HepG2 (cell line): ENCODE data around the gene ROM1. TPM values are rescaled to one million over a fixed set of nuclear protein-coding genes. Genes with fewer than 3 reads are reported as not detected.

Experiments
- BCL3 ChIP-seq: sonication (generic); formaldehyde crosslinking; IDR thresholded peaks from 2 replicates; pipeline ENCODE4 v1.5.1; 2020; ENCODE audit warnings: mild to moderate bottlenecking, missing genetic modification reagents, moderate library complexity
- FOXO4 ChIP-seq: sonication (generic); formaldehyde crosslinking; conservative IDR thresholded peaks from 2 replicates; pipeline ENCODE4 v1.8.1; 2023; ENCODE audit warnings: missing genetic modification reagents
- HDAC1 ChIP-seq: sonication (generic); formaldehyde crosslinking; IDR thresholded peaks from 2 replicates; pipeline ENCODE4 v1.5.1; 2020; ENCODE audit warnings: mild to moderate bottlenecking, missing genetic modification reagents
- ISL2 ChIP-seq: sonication (generic); formaldehyde crosslinking; IDR thresholded peaks from 2 replicates; pipeline ENCODE4 v1.5.0; 2020; ENCODE audit warnings: missing genetic modification reagents
- KDM5A ChIP-seq: fragments of 200-600 bp; sonication (generic); IDR thresholded peaks from 2 replicates; pipeline ENCODE4 v1.7.0; 2018; ENCODE audit warnings: antibody characterized with exemption, mild to moderate bottlenecking, low read length, borderline replicate concordance
- MAZ ChIP-seq, 2 experiments: sonication (generic) in 1 of 2; formaldehyde crosslinking in 1 of 2; IDR thresholded peaks; 2 replicates each; pipeline versions ENCODE4 v1.5.0 to v1.6.1; 2012 to 2020; ENCODE audit warnings: low read depth in 2 of 2, mild to moderate bottlenecking in 2 of 2, borderline replicate concordance in 1 of 2, improper control_type of control experiment in 1 of 2, low read length in 1 of 2, missing genetic modification reagents in 1 of 2, moderate library complexity in 1 of 2
- MTA1 ChIP-seq: sonication (generic); formaldehyde crosslinking; IDR thresholded peaks from 2 replicates; pipeline ENCODE4 v1.4.0; 2020; ENCODE audit warnings: missing genetic modification reagents, mild to moderate bottlenecking, borderline replicate concordance
- MZF1 ChIP-seq: sonication (generic); formaldehyde crosslinking; IDR thresholded peaks from 2 replicates; pipeline ENCODE4 v1.8.1; 2023; ENCODE audit warnings: mild to moderate bottlenecking, missing genetic modification reagents, borderline replicate concordance
- NFAT5 ChIP-seq: sonication (generic); formaldehyde crosslinking; IDR thresholded peaks from 2 replicates; pipeline ENCODE4 v1.4.0; 2020; ENCODE audit warnings: missing genetic modification reagents
- NR2F2 ChIP-seq: IDR thresholded peaks from 2 replicates; pipeline ENCODE4 v1.6.1; 2012; ENCODE audit warnings: low read depth, inconsistent platforms, borderline replicate concordance
- SRSF1 ChIP-seq: fragments of 200-400 bp; formaldehyde crosslinking; optimal IDR thresholded peaks from 2 replicates; pipeline ENCODE3; 2017; ENCODE audit warnings: mild to moderate bottlenecking, low read depth, low read length, moderate library complexity
- ZBTB20 ChIP-seq: sonication (generic); formaldehyde crosslinking; IDR thresholded peaks from 2 replicates; pipeline ENCODE4 v1.8.1; 2023; ENCODE audit warnings: missing genetic modification reagents, low read depth, mild to moderate bottlenecking, borderline replicate concordance
- ZNF430 ChIP-seq: sonication (generic); formaldehyde crosslinking; IDR thresholded peaks from 2 replicates; pipeline ENCODE4 v1.9.0; 2021; ENCODE audit warnings: mild to moderate bottlenecking, missing genetic modification reagents
- ZNF558 ChIP-seq: sonication (generic); formaldehyde crosslinking; IDR thresholded peaks from 2 replicates; pipeline ENCODE4 v1.9.0; 2022; ENCODE audit warnings: mild to moderate bottlenecking, missing genetic modification reagents, borderline replicate concordance
- ZNF75D ChIP-seq: sonication (generic); formaldehyde crosslinking; IDR thresholded peaks from 2 replicates; pipeline ENCODE4 v1.8.1; 2023; ENCODE audit warnings: missing genetic modification reagents, mild to moderate bottlenecking, borderline replicate concordance
- polyA plus RNA-seq, 8 experiments: library from polyadenylated mRNA; depleted of rRNA in 3 of 8; stranded (reverse) in 7 of 8; unstranded in 1 of 8; fragments of >200 nt; fragmentation: Illumina TruSeq in 4 of 8; extraction: Trizol in 4 of 8; gene quantifications; 2 replicates each; pipeline versions ENCODE4 v1.2.1 to v1.2.3, GENCODE V29; 2011 to 2016; ENCODE audit warnings: low read depth in 4 of 8, missing spikeins in 1 of 8, mixed read lengths in 1 of 8; ENCODE audit not compliant: insufficient read depth in 1 of 8
- total RNA-seq, 5 experiments: library from RNA; depleted of rRNA; stranded (reverse); fragments of >200 nt; fragmentation: Illumina TruSeq; extraction: Trizol; gene quantifications; 2 replicates each; pipeline ENCODE4 v1.2.3, GENCODE V29; 2016; ENCODE audit warnings: low read depth in 1 of 5
- TF ChIP-seq, protein P1 (sequence below): sonication (generic); formaldehyde crosslinking; IDR thresholded peaks from 2 replicates; pipeline ENCODE4 v1.8.0; 2022; ENCODE audit warnings: missing genetic modification reagents, mild to moderate bottlenecking, borderline replicate concordance
- TF ChIP-seq, protein P2 (sequence below): IDR thresholded peaks from 2 replicates; pipeline ENCODE4 v1.6.1; 2016; ENCODE audit warnings: missing genetic modification reagents, missing compliant biosample characterization

ROM1 gene
- total and polyA plus RNA-seq, 2 of the 13 experiments (the other 11 are each of a cell fraction or from before 2014, with no cell fraction given): 1.2 to 2.4 TPM

DNA sequence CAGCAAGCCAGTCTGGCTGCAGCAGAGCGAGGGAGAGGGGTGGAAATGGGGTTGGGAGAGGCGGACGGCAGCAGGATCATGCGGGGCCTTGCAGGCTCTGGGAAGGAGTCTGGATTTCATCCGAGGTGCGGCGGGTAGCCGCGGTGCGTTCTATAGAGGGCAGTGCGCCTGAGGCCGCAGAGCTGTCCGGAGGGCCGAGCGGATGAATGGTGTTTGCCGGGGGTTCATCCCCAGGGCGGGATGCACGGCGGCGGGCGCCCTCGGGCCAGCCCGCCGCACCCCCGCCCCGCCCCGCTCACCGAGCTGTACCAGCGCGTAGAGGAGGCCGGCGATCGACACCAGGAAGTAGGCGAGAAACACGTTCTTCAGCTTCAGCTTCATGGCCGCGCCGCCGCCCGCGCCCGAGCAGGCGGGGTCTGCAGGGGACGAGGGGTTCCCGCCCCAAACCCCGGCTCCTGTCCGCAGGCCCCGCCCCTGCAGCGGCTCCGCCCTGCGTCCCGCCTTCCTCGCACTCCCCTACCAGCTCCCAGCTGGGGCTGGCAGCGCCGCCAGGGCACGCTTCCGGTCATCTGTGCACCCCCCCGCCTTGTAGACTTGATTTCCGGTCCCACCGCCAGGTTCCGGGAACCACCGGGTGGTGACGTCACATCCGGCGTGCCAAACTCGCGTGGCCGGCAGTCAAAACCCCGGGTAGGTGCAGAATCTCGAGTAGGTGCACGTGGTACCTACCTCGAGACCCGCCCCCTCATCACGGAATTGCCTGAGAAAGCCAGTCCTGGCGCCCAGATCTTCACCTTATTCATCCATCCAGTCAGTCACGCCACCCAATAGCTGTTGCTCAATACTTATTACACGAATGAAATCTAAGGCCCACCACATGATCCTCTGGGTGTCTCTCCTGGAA, 8.8 kb downstream of the ROM1 start, which contains the start of gene B3GAT3 (continued):
- peak; percentile 17; the same call in 1 of the 2 replicates for TF ChIP-seq NFAT5 (CRISPR knock-in tag)
- TF ChIP-seq HDAC1 (CRISPR knock-in tag): peak; percentile 96
- TF ChIP-seq, protein P1, sequence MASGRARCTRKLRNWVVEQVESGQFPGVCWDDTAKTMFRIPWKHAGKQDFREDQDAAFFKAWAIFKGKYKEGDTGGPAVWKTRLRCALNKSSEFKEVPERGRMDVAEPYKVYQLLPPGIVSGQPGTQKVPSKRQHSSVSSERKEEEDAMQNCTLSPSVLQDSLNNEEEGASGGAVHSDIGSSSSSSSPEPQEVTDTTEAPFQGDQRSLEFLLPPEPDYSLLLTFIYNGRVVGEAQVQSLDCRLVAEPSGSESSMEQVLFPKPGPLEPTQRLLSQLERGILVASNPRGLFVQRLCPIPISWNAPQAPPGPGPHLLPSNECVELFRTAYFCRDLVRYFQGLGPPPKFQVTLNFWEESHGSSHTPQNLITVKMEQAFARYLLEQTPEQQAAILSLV (CRISPR knock-in tag): no peak
- peak; percentile 27; the same call in 1 of the 2 replicates for TF ChIP-seq KDM5A
- TF ChIP-seq ZNF558 (CRISPR knock-in tag): no peak
- peak; percentile 83 for TF ChIP-seq BCL3 (CRISPR knock-in tag)
- peak; percentile 46 for TF ChIP-seq ISL2 (CRISPR knock-in tag)
- TF ChIP-seq FOXO4: no peak
- TF ChIP-seq SRSF1: peak; percentile 58
- TF ChIP-seq ZBTB20 (CRISPR knock-in tag): peak; percentile 81; the same call in 1 of the 2 replicates
- TF ChIP-seq ZNF75D (CRISPR knock-in tag): no peak
- no peak; the same call in 1 of the 2 replicates for TF ChIP-seq MZF1
- TF ChIP-seq ZNF430 (CRISPR knock-in tag): peak; percentile 94
- TF ChIP-seq MAZ (IDR thresholded peaks at IDR 0.05; ENCODE audit: borderline replicate concordance, low read depth, low read length): peak; percentile 88; the same call in 1 of the 2 replicates
- peak; percentile 92 for TF ChIP-seq MAZ (CRISPR knock-in tag; IDR thresholded peaks at IDR 0.05; ENCODE audit: low read depth)
- TF ChIP-seq, protein P2, sequence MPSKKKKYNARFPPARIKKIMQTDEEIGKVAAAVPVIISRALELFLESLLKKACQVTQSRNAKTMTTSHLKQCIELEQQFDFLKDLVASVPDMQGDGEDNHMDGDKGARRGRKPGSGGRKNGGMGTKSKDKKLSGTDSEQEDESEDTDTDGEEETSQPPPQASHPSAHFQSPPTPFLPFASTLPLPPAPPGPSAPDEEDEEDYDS (CRISPR knock-in tag): peak; percentile 71
- no peak for TF ChIP-seq MTA1 (CRISPR knock-in tag)
- peak; percentile 41; the same call in 1 of the 2 replicates for TF ChIP-seq NR2F2
